HG03280 (cell line): Measurements from ENCODE around the gene DCTN5.
"Not testable (repeated sequence)": the region's sequence is repeated elsewhere in the genome, so short reads cannot be mapped to it uniquely, and the experiment has no call there.

Experiments
- ATAC-seq: cut with Tn5 transposase; IDR thresholded peaks from one replicate; pipeline ENCODE4 v1.9.1; 2021; ENCODE audit warnings: mild to moderate bottlenecking, moderate library complexity; ENCODE audit not compliant: unreplicated experiment

Gene DCTN5

DNA sequence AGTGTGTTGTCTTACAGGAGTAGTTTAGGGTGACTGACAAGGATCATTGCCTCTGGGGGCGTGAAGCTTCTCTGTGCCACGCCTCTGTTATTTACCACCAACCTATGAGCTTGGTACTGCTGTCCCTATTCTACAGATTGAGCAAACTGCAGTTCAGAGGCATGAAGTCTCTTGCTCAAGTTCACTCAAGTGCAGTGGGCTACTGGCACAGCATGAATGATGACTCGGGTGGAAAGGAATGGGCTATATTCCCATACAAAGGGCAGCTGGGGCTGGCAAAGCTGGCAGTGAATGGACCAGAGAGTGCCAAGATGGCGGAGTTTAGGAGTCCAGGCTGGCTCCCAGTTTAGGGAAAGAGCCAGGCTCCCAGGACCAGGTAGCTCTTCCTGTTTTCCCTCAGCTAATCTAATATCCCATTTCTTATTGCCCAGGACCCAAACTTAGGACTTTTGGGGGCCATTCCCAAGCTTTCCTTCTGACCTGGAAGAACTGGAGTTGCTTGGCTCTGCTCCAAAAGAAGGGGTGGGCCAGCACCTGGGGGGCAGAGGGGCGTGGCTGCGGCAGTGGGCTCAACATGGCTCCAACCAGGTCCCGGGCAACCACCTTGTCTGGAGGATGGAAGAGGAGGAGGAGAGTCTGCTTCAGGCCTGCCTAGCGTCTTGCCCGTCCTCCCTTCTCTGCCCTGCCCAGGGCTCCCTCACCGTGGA is 50.4 kb downstream of the DCTN5 start:
- ATAC-seq: no peak

DNA sequence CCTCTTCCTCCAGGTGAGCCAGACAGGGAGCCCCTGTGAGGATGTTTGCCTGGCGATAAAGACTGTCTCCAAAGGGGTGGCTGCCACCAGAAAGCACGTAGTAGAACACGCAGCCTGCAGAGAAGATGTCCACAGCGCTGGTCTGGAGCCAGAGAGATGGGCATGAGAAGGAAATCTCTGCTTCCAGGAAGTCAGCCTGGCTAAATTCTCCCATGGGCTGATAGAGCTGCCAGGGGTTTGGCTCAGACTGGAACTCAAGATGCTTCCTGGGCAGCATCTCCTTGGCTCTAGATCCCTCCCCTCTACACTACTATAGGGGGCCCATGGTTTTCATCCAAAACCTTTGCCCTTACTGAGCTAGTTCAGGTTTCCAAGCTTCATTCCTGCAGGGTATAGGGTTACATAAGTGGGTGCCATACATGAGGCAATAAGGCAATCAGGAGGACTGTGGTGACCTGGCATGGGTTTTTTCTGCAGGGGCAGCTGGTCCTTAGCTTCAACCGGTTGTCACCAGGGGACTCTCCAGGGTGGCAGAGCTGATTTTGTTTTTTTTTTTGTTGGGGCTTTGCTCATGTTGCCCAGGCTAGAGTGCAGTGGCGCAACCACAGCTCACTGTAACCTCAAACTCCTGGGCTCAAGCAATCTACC is 51.0 kb downstream of the DCTN5 start:
- no peak for ATAC-seq

DNA sequence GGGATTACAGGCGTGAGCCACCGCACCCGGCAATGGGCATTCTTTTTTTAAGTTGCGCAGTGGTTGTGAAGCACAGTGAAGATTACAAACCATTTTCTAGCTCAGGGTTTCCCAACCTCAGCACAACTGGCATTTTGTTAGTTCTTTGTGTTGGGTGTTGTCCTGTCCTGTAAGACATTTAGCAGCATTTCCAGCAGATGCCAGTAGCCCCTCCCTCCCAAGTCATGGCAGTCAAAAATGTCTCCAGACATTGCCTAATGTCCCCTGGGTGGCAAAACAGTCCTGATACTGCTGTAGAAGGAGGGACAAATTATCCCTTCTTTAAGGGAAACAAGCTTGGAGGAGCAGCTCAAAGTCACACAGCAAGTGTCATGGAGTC is 53.0 kb downstream of the DCTN5 start:
- no peak for ATAC-seq

DNA sequence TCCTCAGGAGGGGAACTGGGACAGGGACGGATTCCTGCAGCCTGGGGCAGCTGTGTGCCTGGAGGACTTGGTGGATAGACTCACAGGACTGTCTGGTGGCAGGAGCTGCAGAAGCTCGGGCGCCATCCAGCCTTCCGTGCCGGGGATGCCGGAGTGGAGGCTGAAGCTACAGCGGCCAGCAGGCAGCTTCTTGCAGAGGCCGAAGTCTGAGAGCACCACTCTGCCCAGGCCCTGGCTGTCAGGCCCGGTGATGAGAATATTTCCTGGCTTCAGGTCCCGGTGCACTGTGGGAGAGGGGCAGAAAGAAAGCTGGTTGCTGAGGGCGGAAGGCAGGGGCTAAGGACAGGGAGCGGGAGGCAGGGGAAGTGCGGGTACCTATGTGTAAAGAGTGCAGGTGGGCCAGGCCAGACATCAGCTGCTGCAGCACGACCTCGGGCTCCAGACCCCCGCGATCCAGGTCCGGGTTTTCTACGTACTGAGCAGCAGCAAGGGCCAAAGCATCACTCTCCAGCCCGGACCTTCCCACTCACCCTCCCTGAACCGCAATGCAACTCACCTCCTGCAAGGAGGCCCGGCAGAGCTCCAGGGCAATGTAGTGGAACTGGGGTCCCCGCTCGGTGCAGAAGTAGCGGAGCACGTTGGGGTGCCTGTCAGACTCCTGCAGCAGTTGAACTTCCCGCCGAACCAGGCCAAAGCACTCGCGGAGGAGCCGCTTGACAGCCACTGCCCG is 53.5 kb downstream of the DCTN5 start:
- no peak for ATAC-seq

DNA sequence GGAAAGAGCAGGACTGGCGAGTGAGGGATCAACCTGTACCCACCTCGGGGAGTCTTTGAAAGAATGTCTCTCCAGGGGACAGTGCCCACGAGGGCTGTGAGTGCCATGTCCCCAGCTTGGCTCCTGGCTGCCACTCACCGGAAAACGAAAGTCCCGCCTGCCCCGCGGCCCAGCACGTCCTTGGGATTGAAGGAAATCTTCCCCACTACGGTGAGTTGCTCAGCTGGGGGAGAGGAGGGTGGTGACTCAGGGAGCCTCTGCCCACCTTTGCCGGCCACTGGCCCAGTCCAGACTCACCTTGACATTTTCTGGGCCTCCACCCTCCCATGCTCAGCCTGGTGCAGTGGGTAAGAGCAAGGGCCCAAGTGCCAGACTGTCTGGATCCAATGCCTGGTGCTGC is 54.5 kb downstream of the DCTN5 start:
- ATAC-seq: no peak

DNA sequence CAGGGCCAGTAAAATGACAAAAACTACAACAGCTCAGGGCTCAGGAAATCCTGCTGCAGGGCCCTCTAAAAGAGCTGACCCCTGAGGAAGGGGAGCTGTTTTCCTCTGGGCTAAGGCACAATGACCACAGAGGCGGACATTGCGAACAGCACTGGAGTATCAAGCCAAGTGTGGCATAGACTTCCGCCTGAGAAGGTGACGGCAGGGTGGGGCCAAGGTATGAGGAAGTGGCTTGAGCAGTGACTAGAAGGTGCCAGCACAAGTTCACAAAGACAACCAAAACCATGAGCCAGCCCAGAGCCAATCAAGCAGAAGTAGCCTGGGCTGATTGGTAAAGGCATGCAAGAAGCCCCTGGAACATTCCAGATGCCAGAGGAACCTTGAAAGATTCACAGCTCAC is 57.8 kb downstream of the DCTN5 start:
- ATAC-seq: no peak

DNA sequence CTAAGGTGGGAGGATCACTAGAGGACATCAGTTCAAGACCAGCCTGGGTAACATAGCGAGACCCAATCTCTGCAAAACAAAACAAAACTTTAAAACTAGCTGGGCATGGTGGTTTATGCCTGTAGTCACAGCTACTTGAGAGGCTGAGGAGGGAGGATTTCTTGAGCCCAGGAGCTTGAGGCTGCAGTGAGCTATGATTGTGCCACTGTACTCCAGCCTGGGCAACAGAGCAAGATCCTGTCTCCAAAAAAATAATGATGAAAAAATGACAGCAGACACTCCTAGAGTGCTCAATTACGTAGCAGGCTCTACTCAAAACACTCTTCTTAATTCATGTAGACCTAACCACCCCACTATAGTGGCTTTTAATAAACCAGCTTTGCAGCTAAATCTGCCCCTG is 58.8 kb downstream of the DCTN5 start:
- ATAC-seq: no peak

DNA sequence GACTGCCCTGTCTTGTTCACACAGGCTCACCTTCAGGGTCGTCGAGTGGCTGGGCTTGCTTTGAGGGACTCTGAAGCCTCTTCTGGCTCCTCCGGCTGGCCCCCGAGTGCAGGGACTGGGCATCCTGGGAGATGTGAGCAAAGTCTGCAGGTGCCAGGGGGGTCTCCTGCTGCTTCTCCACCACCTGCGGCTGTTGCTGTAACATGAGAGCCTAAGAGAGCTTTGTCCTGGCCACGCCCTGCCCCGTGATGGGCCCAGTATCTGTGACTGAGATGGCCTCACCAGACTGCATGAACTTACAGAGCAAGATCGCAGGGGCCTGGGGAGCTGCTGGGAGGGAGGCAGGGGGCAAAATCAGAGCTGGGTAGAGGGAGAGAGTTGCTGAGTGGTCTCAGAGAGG is 59.2 kb downstream of the DCTN5 start:
- no peak for ATAC-seq

DNA sequence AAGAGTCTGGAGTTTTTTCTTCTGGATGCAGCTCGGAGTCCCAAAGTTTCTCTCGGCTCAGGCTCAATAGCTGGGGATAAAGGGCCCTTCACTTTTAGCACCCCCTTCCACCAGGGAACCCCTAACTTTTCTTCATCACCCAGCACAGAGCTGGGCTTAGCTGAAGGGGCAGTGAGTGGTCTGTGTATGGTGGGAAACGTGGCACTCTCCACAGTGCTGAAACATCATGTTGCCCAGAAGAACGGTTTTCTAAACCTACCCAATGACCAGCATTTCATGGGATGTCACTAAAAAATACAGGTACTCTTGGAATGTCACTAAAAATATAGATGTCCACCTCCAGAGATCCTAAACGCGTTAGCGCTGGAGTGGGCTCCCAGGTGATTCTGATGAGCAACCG is 59.8 kb downstream of the DCTN5 start:
- ATAC-seq: no peak

DNA sequence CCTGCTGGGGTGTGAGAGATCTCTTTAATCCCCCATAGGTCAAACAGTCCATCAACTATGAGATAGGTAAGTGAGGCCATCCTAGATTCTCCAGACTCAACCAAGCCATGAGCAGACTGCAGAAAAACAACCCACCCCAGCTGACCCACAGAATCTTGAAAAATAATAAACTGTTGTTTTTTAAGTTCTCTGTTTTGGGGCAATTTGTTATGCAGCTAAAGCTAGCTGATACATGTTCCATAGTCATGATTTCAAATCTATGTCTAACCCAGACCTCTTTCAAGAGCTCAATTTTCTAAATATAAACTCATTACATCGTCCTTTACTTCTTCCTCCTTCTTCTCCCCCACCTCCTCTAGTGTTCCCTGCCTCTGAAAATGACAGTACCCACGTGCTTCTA is 61.7 kb downstream of the DCTN5 start:
- no peak for ATAC-seq

DNA sequence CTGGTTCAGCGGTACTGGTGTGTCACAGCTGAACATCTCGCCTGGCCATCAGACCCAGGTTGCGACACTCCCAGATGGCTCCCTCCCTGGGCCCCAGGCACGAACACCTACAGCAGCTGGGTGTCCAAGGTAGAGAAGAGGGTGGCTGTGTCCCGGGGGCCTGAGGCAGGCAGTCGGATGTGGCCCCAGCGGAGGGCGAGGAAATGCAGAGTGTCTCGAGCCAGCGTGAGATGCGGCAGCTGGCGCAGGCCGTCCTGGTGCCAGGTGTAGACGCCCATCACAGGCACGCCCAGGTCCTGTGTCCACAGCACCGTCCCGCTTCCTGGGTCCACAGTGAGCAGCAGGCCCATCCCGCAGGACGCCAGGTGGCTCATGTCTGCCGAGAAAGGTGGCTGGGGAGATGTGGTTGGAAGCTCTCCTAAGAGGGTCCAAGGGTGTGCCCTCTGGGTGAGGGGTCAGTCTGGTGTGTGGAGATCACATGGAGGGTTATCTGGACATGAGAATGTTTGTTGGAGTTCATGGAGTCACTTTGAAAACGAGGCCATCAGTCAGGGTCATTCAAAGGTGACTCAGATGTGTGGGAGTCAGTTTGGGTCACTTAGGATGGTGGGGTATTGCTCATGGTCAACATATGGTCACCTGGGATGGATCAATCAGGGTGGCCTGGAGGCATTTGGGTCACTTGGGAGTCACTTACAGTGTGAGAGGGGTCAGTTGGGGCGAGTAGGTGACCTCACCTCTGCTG is 63.7 kb downstream of the DCTN5 start:
- ATAC-seq: no peak

DNA sequence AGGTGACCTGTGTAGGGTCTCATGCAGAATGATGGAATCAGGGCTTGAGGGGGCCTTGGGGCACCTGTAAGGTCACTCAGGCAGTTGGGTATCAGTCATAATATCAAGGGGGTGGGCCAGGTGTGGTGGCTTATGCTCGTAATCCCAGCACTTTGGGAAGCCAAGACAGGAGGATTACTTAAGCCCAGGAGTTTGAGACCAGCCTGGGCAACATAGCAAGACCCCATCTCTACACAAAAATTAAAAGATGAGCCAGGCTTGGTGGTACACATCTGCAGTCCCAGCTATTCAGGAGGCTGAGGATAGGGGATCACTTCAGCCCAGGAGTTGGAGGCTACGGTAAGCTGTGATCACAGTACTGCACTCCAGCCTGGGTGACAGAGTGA is 64.2 kb downstream of the DCTN5 start:
- ATAC-seq: no peak

DNA sequence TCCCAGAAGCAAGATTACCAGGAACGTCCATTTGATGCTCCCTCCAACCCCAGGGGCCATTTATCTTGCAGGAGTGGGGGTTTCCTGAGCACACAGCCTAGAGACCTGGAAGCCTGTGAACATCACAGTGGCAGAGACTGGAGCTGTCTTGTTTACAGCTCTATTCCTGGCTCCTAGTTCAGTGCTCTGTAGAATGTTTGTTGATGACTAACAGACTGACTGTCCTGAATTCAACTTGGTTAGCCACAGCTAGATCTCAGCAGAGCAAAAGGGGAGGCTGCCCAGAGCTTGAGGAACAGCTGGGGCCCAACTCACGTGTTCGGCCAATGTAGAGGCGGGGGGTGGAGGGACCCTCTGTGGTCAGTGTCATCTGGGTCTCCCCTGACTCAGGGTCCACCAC is 65.2 kb downstream of the DCTN5 start:
- no peak for ATAC-seq

DNA sequence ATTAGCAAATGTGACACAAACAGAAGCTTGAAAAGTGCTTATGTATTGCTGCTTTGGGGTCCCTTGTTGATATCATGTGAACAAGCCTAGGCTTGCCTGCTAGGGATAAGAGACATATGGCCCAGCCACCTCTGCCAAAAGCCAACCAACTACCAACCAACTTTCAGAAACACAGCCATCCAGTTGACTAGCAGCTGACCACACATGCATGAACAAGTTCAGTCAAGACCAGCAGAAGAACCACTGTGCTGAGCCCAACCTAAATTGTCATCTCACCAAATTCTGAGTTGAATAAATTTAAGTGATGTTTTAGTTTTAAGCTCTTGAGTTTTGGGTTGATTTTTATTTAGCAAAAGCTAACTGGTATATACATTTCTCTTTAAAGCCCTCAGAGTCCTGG is 68.3 kb downstream of the DCTN5 start:
- no peak for ATAC-seq

DNA sequence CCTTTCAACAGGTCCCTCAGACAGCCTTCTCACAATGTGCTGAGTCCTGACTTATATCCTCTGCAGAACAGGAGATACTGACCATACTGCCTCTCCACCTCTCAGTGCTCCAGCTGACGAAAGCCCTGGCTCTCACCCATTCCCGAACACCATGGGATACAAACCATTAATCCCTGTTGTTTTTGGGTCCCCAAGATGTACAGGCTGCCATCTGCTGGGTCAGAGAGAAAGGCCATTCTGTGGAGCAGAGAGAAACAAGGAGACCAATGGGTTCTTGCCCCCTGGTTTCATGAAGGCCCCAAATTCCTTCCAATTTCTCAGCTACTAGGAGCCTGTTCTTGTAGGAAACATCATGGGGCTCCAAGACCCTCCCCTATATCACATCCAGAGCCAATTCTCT is 68.7 kb downstream of the DCTN5 start:
- no peak for ATAC-seq

DNA sequence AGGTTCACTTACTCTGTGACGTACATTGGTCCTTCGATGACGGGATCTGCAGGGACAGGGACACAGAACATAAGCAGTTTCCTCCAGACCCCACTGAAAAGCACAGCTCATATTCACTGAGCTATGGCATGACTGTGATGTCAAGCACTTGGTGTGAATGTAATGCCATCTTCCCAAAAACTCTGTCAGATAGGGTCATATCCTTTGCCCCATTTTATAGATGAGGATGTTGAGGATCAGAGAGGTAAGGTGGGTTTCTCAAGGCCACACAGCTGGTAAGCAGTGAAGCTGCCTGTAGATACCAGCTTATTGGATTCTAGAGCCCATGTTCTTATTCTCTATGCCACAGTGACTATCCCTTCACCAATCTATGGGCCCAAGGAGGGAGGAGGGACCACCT is 69.2 kb downstream of the DCTN5 start:
- ATAC-seq: no peak

DNA sequence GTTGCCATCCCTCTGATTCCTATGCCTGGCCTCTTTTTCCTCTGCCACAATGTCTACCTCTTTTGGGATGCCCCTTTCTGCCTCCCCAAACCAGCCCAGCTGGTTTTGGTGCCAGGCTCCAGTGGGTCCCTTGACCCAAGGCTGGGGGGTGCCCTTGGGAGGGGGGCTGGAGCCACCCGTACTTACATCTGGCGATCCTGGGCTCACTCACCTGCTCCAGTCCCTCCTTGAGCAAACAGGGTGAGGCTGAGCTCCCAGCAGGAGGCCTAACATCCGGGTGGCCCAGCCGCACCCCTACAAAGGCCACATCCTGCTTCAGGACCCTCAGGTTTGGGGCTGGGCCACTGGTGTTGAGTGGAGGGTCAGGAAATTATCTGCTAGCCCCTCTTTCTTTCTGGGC is 70.5 kb downstream of the DCTN5 start:
- ATAC-seq: no peak

DNA sequence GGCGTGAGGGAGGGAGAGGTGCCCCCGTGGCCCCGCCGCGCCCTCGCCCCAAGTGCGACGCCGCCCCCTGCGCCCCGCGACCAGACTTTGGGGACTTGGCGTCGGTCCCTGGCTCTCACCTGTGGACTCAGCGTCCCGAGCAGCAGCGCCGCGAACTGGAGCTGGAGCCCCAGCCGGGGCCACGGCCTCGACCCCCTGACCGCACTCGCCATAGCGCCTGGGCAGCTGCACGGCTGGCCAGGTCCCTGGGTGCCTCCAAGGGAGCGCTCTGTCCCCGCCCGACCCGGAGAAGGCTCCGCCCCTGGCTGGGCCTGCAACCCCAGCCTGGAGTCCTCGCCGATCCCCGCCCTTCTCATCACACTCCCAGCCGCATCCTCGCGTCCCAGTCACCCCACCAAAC is 71.7 kb downstream of the DCTN5 start, which contains the start of gene ERN2:
ERN2 (minus strand) TSS at position 247 of the 400 bp plus-strand sequence; CDS start at position 212, 35 bp downstream.
- ATAC-seq: no peak

DNA sequence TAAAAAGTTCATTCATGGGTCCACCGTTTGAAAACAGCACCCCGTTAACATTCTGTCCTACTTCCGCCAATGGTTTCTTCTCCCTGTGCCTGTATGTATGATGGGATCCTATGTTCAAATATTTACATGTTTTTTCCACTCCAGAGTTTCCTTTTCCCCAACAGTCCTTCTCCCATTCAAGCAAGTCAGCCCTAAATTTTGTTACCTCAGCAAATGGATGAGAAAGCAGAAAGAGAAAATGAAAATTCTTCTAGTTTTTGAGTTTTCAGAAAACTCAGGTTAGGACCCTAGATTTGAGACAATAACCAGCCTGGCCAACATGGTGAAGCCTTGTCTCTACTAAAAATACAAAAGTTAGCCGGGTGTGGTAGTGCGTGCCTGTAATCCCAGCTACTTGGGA is 75.2 kb downstream of the DCTN5 start:
- no peak for ATAC-seq

DNA sequence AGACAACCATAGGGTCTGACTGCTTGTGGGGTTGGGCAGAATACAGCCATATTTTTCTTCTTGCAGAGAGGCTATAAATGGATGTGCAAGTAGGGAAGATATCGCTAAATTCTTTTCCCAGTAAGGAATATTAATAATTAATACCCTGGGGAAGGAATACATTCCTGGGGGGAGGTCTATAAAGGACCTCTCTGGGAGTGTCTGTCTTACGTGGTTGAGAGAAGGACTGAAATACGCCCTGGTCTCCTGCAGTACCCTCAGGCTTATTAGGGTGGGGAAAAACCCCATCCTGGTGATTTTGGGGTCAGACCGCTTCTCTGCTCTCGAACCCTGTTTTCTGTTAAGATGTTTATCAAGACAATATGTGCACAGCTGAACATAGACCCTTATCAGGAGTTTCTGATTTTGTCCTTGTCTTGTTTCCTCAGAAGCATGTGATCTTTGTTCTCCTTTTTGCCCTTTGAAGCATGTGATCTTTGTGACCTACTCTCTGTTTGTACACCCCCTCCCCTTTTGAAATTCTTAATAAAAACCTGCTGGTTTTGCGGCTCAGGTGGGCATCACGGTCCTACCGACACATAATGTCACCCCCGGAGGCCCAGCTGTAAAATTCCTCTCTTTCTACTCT is 81.5 kb downstream of the DCTN5 start:
- not testable (repeated sequence) for ATAC-seq
